ENCODE measurements around the gene ZNF605. TPM values are rescaled to one million over a fixed set of nuclear protein-coding genes. Genes with fewer than 3 reads are reported as not detected.
"Not testable (repeated sequence)": the region's sequence is repeated elsewhere in the genome, so short reads cannot be mapped to it uniquely, and the experiment has no call there.

Gene ZNF605
- total RNA-seq, 2 experiments from 2014 or later = 8.0 to 8.3 TPM

GRCh38 chr12:132946246-132946820 is 9.8 kb downstream of the ZNF605 start:
- ChIA-PET POLR2A (no interaction called here), CTCF (no interaction called here)
- H3K27me3 Mint-ChIP-seq = no peaks in the 10 kb centered on the region
- intact Hi-C loops (cut with DNase I, micrococcal nuclease) = no loop called here
- no peaks in the 10 kb centered on the region for H3K4me1 Mint-ChIP-seq
- DNase-seq (no peak), ATAC-seq (no peak)
- no peak overlapping the region for H3K4me3 Mint-ChIP-seq
- no peak overlapping the region for H3K27ac Mint-ChIP-seq
- H3K36me3 Mint-ChIP-seq (ENCODE audit: low read depth) = peaks cover 76% of the 10 kb centered on the region
- H3K9me3 Mint-ChIP-seq (ENCODE audit: low read depth) = peaks cover 37% of the 10 kb centered on the region

GRCh38 chr12:132945806-132946205 is 10.3 kb downstream of the ZNF605 start:
- no peaks in the 10 kb centered on the region for H3K4me1 Mint-ChIP-seq
- H3K4me3 Mint-ChIP-seq = no peak overlapping the region
- ChIA-PET POLR2A (no interaction called here), CTCF (no interaction called here)
- intact Hi-C loops (cut with DNase I, micrococcal nuclease) = no loop called here
- DNase-seq (no peak), ATAC-seq (no peak)
- H3K36me3 Mint-ChIP-seq (ENCODE audit: low read depth) = peaks cover 81% of the 10 kb centered on the region
- H3K27ac Mint-ChIP-seq = no peak overlapping the region
- peaks cover 42% of the 10 kb centered on the region for H3K9me3 Mint-ChIP-seq (ENCODE audit: low read depth)
- H3K27me3 Mint-ChIP-seq = no peaks in the 10 kb centered on the region

- no peak overlapping the region for H3K27ac Mint-ChIP-seq
- H3K4me3 Mint-ChIP-seq = no peak overlapping the region
- ATAC-seq (no peak), DNase-seq (no peak)
- H3K36me3 Mint-ChIP-seq (ENCODE audit: low read depth) = peaks cover 70% of the 10 kb centered on the region
- H3K4me1 Mint-ChIP-seq = no peaks in the 10 kb centered on the region
- peaks cover 31% of the 10 kb centered on the region for H3K9me3 Mint-ChIP-seq (ENCODE audit: low read depth)
- intact Hi-C loops (cut with DNase I, micrococcal nuclease) = no loop called here
- H3K27me3 Mint-ChIP-seq = no peaks in the 10 kb centered on the region
- CTCF ChIA-PET = no interaction called here
- POLR2A ChIA-PET = no interaction called here
These were observed 13.5 kb downstream of the ZNF605 start for GRCh38 chr12:132942611-132943010.

- CTCF ChIA-PET = no interaction called here
- intact Hi-C loops (cut with DNase I, micrococcal nuclease) = no loop called here
- H3K4me1 Mint-ChIP-seq = no peaks in the 10 kb centered on the region
These were observed 14.7 kb downstream of the ZNF605 start for GRCh38 chr12:132941336-132941954.

GRCh38 chr12:132940071-132940719 is 15.9 kb downstream of the ZNF605 start:
- no peaks in the 10 kb centered on the region for H3K27me3 Mint-ChIP-seq
- no peaks in the 10 kb centered on the region for H3K4me1 Mint-ChIP-seq
- no peak for ATAC-seq
- no peak overlapping the region for H3K4me3 Mint-ChIP-seq
- peaks cover 68% of the 10 kb centered on the region for H3K36me3 Mint-ChIP-seq (ENCODE audit: low read depth)
- intact Hi-C loops (cut with DNase I, micrococcal nuclease) = no loop called here
- H3K27ac Mint-ChIP-seq = no peak overlapping the region
- no peak for DNase-seq
- ChIA-PET CTCF (interaction anchor here (0.6 to 0.7 kb wide), 2 partner anchors 13 to 224 kb away, joined by 3 read pairs; no protein-coding TSS in a partner anchor), POLR2A (no interaction called here)
- peaks cover 37% of the 10 kb centered on the region for H3K9me3 Mint-ChIP-seq (ENCODE audit: low read depth)

More at GRCh38 chr12:132941336-132941954, 14.7 kb downstream of the ZNF605 start:
- H3K4me3 Mint-ChIP-seq = no peak overlapping the region
- POLR2A ChIA-PET = no interaction called here
- no peaks in the 10 kb centered on the region for H3K27me3 Mint-ChIP-seq
- H3K27ac Mint-ChIP-seq = no peak overlapping the region
- H3K36me3 Mint-ChIP-seq (ENCODE audit: low read depth) = peaks cover 71% of the 10 kb centered on the region
- peaks cover 39% of the 10 kb centered on the region for H3K9me3 Mint-ChIP-seq (ENCODE audit: low read depth)
- DNase-seq = no peak
- ATAC-seq = no peak

- CTCF ChIA-PET, POLR2A ChIA-PET: not testable (repeated sequence)
These were observed 17.3 kb downstream of the ZNF605 start for GRCh38 chr12:132938807-132939206.

GRCh38 chr12:132937476-132937875 is 18.6 kb downstream of the ZNF605 start:
- Mint-ChIP-seq H3K4me3 (no peak overlapping the region), H3K27ac (no peak overlapping the region), H3K9me3 (ENCODE audit: low read depth) (peaks cover 42% of the 10 kb centered on the region), H3K36me3 (ENCODE audit: low read depth) (peaks cover 54% of the 10 kb centered on the region), H3K4me1 (no peaks in the 10 kb centered on the region), H3K27me3 (no peaks in the 10 kb centered on the region)
- POLR2A ChIA-PET = no interaction called here
- CTCF ChIA-PET = no interaction called here
- DNase-seq = no peak
- no peak for ATAC-seq
- intact Hi-C loops (cut with DNase I, micrococcal nuclease) = no loop called here

More at GRCh38 chr12:132938807-132939206, 17.3 kb downstream of the ZNF605 start:
- DNase-seq; H3K27me3 Mint-ChIP-seq; intact Hi-C loops (cut with DNase I, micrococcal nuclease); ATAC-seq; H3K27ac Mint-ChIP-seq; H3K4me1 Mint-ChIP-seq; H3K4me3 Mint-ChIP-seq: not testable (repeated sequence)
- H3K36me3 Mint-ChIP-seq (ENCODE audit: low read depth) = peaks cover 58% of the 10 kb centered on the region
- H3K9me3 Mint-ChIP-seq (ENCODE audit: low read depth) = peaks cover 37% of the 10 kb centered on the region

GRCh38 chr12:132936921-132937320 is 19.2 kb downstream of the ZNF605 start:
- Mint-ChIP-seq H3K36me3 (ENCODE audit: low read depth) (peaks cover 54% of the 10 kb centered on the region), H3K9me3 (ENCODE audit: low read depth) (peaks cover 42% of the 10 kb centered on the region)
- H3K27ac Mint-ChIP-seq; H3K27me3 Mint-ChIP-seq; H3K4me1 Mint-ChIP-seq; intact Hi-C loops (cut with DNase I, micrococcal nuclease); ATAC-seq; H3K4me3 Mint-ChIP-seq; CTCF ChIA-PET; DNase-seq; POLR2A ChIA-PET: not testable (repeated sequence)

GRCh38 chr12:132936163-132936562 is 19.9 kb downstream of the ZNF605 start:
- ChIA-PET CTCF (no interaction called here), POLR2A (no interaction called here)
- Mint-ChIP-seq H3K27ac (no peak overlapping the region), H3K4me3 (no peak overlapping the region), H3K4me1 (no peaks in the 10 kb centered on the region), H3K36me3 (ENCODE audit: low read depth) (peaks cover 54% of the 10 kb centered on the region), H3K27me3 (no peaks in the 10 kb centered on the region), H3K9me3 (ENCODE audit: low read depth) (peaks cover 41% of the 10 kb centered on the region)
- DNase-seq (no peak), ATAC-seq (no peak)
- intact Hi-C loops (cut with DNase I, micrococcal nuclease) = no loop called here

GRCh38 chr12:132926415-132926833 is 29.7 kb downstream of the ZNF605 start:
- Mint-ChIP-seq H3K4me3 (no peak overlapping the region), H3K27ac (no peak overlapping the region), H3K27me3 (no peaks in the 10 kb centered on the region), H3K9me3 (ENCODE audit: low read depth) (peaks cover 72% of the 10 kb centered on the region), H3K4me1 (no peaks in the 10 kb centered on the region), H3K36me3 (ENCODE audit: low read depth) (peaks cover 84% of the 10 kb centered on the region)
- DNase-seq (no peak), ATAC-seq (no peak)
- intact Hi-C loops (cut with DNase I, micrococcal nuclease) = loop anchor here in 1 of 2 experiments (5.0 kb wide), 3 partner anchors 86 to 181 kb away; no protein-coding TSS in a partner anchor
- POLR2A ChIA-PET = no interaction called here
- CTCF ChIA-PET = interaction anchor here (0.6 kb wide), 1 partner anchor 17 kb away, joined by 3 read pairs; no protein-coding TSS in a partner anchor

- Mint-ChIP-seq H3K9me3 (ENCODE audit: low read depth) (peaks cover 72% of the 10 kb centered on the region), H3K27me3 (no peaks in the 10 kb centered on the region), H3K4me1 (no peaks in the 10 kb centered on the region), H3K4me3 (no peak overlapping the region), H3K27ac (no peak overlapping the region), H3K36me3 (ENCODE audit: low read depth) (peaks cover 83% of the 10 kb centered on the region)
- DNase-seq = no peak
- no peak for ATAC-seq
- POLR2A ChIA-PET = no interaction called here
- CTCF ChIA-PET = interaction anchor here (1.0 kb wide), 1 partner anchor 9 kb away, joined by 3 read pairs; no protein-coding TSS in a partner anchor
- intact Hi-C loops (cut with DNase I, micrococcal nuclease) = loop anchor here in 1 of 2 experiments (5.0 kb wide), 3 partner anchors 86 to 181 kb away; no protein-coding TSS in a partner anchor
These were observed 30.3 kb downstream of the ZNF605 start for GRCh38 chr12:132925597-132926414.

Measured in activated CD4-positive, alpha-beta T cell treated with anti-CD3 and anti-CD28 coated beads for 36 hours (primary cell).